ENCODE results near the gene CCDC174. TPM values are rescaled to one million over a fixed set of nuclear protein-coding genes. Genes with fewer than 3 reads are reported as not detected.

Gene CCDC174
- total and polyA plus RNA-seq, 10 of the 15 experiments (the other 5 are each of a cell fraction or from before 2014, with no cell fraction given): 11.6 to 31.3 (median 19.1) TPM

GRCh38 chr3:14609941-14610340 is 41.6 kb upstream of the CCDC174 start (continued):
- TF ChIP-seq HSF1 (IDR thresholded peaks at IDR 0.05; ENCODE audit: low read depth, low read length): no peak
- no peak for TF ChIP-seq SPI1 (IDR thresholded peaks at IDR 0.05; ENCODE audit: borderline replicate concordance, insufficient read depth, low read depth, low read length)

DNA sequence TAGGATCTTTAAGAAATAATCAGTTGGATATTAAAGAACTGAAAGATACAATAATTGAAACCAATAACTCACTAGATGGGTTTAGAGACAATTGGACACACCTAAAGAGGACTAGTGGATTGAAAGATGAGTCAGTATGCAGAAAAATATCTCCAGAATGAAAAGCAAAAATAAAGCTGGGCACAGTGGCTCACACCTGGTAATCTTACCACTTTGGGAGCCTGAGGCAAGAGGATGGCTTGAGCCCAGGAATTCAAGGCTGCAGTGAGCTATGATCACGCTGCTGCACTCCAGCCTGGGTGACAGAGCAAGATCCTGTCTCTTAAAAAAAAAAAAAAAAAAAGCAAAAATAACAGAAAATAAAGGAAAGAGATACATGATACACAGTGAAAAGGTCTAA is 37.4 kb upstream of the CCDC174 start:
- no peak for DNase-seq (ENCODE audit: low read depth, low spot score)
- H3K79me2 ChIP-seq (ENCODE audit: control insufficient read depth, insufficient read depth, low read length): no peaks in the 10 kb centered on the region
- no peak overlapping the region for H2AFZ ChIP-seq (ENCODE audit: control insufficient read depth, low read depth, low read length)
- FAIRE-seq: no peak
- no peak for ATAC-seq
- H3K27ac ChIP-seq (ENCODE audit: control insufficient read depth, insufficient read depth): no peak overlapping the region
- no peak overlapping the region for H3K4me2 ChIP-seq (ENCODE audit: control insufficient read depth, insufficient read depth)
- H4K20me1 ChIP-seq (ENCODE audit: control insufficient read depth, insufficient read depth): no peaks in the 10 kb centered on the region
- H3K9me3 ChIP-seq (replicated peaks; ENCODE audit: control insufficient read depth, insufficient read depth, low read length): no peaks in the 10 kb centered on the region
- H3K9ac ChIP-seq (ENCODE audit: control insufficient read depth, insufficient read depth, low read length): no peak overlapping the region
- TF ChIP-seq POLR2A (IDR thresholded peaks at IDR 0.05; ENCODE audit: low read depth, low read length) (no peak), TAF1 (IDR thresholded peaks at IDR 0.05; ENCODE audit: borderline replicate concordance, low read depth, low read length) (no peak)
- no peaks in the 10 kb centered on the region for H3K36me3 ChIP-seq (ENCODE audit: control insufficient read depth in 2 of 2, insufficient read depth in 2 of 2, low read length in 1 of 2)
- H3K4me1 ChIP-seq (ENCODE audit: control insufficient read depth, insufficient read depth, low read length): no peaks in the 10 kb centered on the region
- CTCF ChIA-PET: no interaction called here
- SMC1A ChIA-PET (ENCODE audit: uncharacterized antibody, unreplicated experiment): no interaction called here
- 0% methylated on average over 1 of the region's 1 CpG for WGBS (ENCODE audit: insufficient coverage, insufficient replicate concordance, low lambda C conversion rate, missing lambda C conversion rate)
- POLR2A ChIA-PET: no interaction called here
- intact Hi-C loops (cut with micrococcal nuclease; ENCODE audit: unreplicated experiment) (no loop called here), in situ Hi-C loops (cut with MboI) (no loop called here)
- RAD21 ChIA-PET (ENCODE audit: unreplicated experiment): interaction anchor here (0.6 kb wide), 1 partner anchor 411 kb away, joined by 3 read pairs; no protein-coding TSS in a partner anchor
- peaks cover 2 to 4% of the 10 kb centered on the region in 2 experiments; a peak in 2 of 4 replicates for H3K27me3 ChIP-seq (replicated peaks in 1 of 2; ENCODE audit: control insufficient read depth in 2 of 2, insufficient read depth in 2 of 2, low read length in 1 of 2)
- H3K4me3 ChIP-seq: no peak overlapping the region
- BruUV-seq (replicated peaks): no TSS peak

DNA sequence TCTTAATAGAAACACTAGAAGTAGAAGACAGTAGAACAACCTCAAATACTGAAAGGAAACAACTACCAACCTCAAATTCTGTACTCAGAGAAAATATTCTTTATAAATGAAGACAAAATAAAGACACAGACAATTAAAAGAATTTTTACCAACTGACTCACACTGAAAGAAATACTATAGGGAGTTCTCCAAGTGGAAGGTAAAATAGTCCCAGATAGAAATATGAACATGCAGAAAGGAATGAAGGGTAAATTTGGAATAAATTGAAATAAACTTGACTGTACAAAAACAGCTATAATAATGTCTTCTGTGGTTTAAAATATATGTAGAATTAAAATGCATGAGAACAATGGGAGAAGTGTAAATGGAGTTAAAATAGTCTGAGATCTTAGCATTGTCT is 36.7 kb upstream of the CCDC174 start:
- POLR2A ChIA-PET: no interaction called here
- TF ChIP-seq CBX3 (IDR thresholded peaks at IDR 0.05; ENCODE audit: borderline replicate concordance, low read depth) (no peak), E2F8 (IDR thresholded peaks at IDR 0.05; ENCODE audit: low read depth, partially characterized antibody) (no peak), NRF1 (conservative IDR thresholded peaks at IDR 0.05; ENCODE audit: low read depth, low read length) (no peak), BRCA1 (IDR thresholded peaks at IDR 0.05; ENCODE audit: low read depth, low read length) (no peak)

More for the DNA sequence above, 36.7 kb upstream of the CCDC174 start:
- no peaks in the 10 kb centered on the region for H3K9me3 ChIP-seq (replicated peaks; ENCODE audit: control insufficient read depth, insufficient read depth, low read length)
- ChIA-PET RAD21 (ENCODE audit: unreplicated experiment) (no interaction called here), SMC1A (ENCODE audit: uncharacterized antibody, unreplicated experiment) (no interaction called here), CTCF (no interaction called here)
- no peaks in the 10 kb centered on the region for H3K36me3 ChIP-seq (ENCODE audit: control insufficient read depth in 2 of 2, insufficient read depth in 2 of 2, low read length in 1 of 2)
- H3K79me2 ChIP-seq (ENCODE audit: control insufficient read depth, insufficient read depth, low read length): no peaks in the 10 kb centered on the region
- in situ Hi-C loops (cut with MboI): no loop called here
- intact Hi-C loops (cut with micrococcal nuclease; ENCODE audit: unreplicated experiment): no loop called here
- no peaks in the 10 kb centered on the region for H3K4me1 ChIP-seq (ENCODE audit: control insufficient read depth, insufficient read depth, low read length)
- no peaks in the 10 kb centered on the region for H4K20me1 ChIP-seq (ENCODE audit: control insufficient read depth, insufficient read depth)
- H3K4me3 ChIP-seq: no peak overlapping the region
- no peak overlapping the region for H3K4me2 ChIP-seq (ENCODE audit: control insufficient read depth, insufficient read depth)
- no peak overlapping the region for H2AFZ ChIP-seq (ENCODE audit: control insufficient read depth, low read depth, low read length)
- H3K9ac ChIP-seq (ENCODE audit: control insufficient read depth, insufficient read depth, low read length): no peak overlapping the region
- FAIRE-seq: no peak
- BruUV-seq (replicated peaks): no TSS peak
- H3K27ac ChIP-seq (ENCODE audit: control insufficient read depth, insufficient read depth): no peak overlapping the region
- H3K27me3 ChIP-seq (replicated peaks in 1 of 2; ENCODE audit: control insufficient read depth in 2 of 2, insufficient read depth in 2 of 2, low read length in 1 of 2): peaks cover 2 to 4% of the 10 kb centered on the region in 2 experiments; a peak in 2 of 4 replicates
- no peak for DNase-seq (ENCODE audit: low read depth, low spot score)
- ATAC-seq: no peak
